SK-N-SH treated with all-trans-retinoic acid at 6 μM for 48 hours (cell line): Measurements from ENCODE around the gene AMMECR1L.

Experiments
- CSRNP3 ChIP-seq: fragments of 250-450 bp; sonication (Bioruptor Pico); IDR thresholded peaks from 2 replicates; pipeline ENCODE4 v1.5.1; 2021; ENCODE audit warnings: mild to moderate bottlenecking, moderate library complexity
- GLIS3 ChIP-seq: fragments of 250-450 bp; sonication (Bioruptor Pico); IDR thresholded peaks from 2 replicates; pipeline ENCODE4 v1.5.0; 2020; ENCODE audit warnings: mild to moderate bottlenecking, moderate library complexity
- ISL1 ChIP-seq: fragments of 250-450 bp; sonication (Bioruptor Pico); IDR thresholded peaks from 2 replicates; pipeline ENCODE4 v2.1.2; 2022; ENCODE audit warnings: mild to moderate bottlenecking, moderate library complexity
- PPARA ChIP-seq: fragments of 250-450 bp; sonication (Bioruptor Pico); IDR thresholded peaks from 2 replicates; pipeline ENCODE4 v1.5.0; 2020; ENCODE audit warnings: mild to moderate bottlenecking, borderline replicate concordance
- SNAI2 ChIP-seq: fragments of 250-450 bp; sonication (Bioruptor Pico); IDR thresholded peaks from 2 replicates; pipeline ENCODE4 v1.5.0; 2020; ENCODE audit warnings: mild to moderate bottlenecking, moderate library complexity
- TCF4 ChIP-seq: fragments of 250-450 bp; sonication (Bioruptor Pico); IDR thresholded peaks from 2 replicates; pipeline ENCODE4 v1.8.0; 2021; ENCODE audit warnings: mild to moderate bottlenecking, moderate library complexity, borderline replicate concordance
- ZFP3 ChIP-seq: fragments of 250-450 bp; sonication (Bioruptor Pico); IDR thresholded peaks from 2 replicates; pipeline ENCODE4 v1.5.0; 2020; ENCODE audit warnings: mild to moderate bottlenecking, moderate library complexity
- ZFP30 ChIP-seq: fragments of 450-650 bp; formaldehyde crosslinking; IDR thresholded peaks from 2 replicates; pipeline ENCODE4 v1.5.0; 2022; ENCODE audit warnings: mild to moderate bottlenecking, moderate library complexity
- TF ChIP-seq, protein P1 (sequence below): fragments of 250-450 bp; sonication (Bioruptor Pico); IDR thresholded peaks from 2 replicates; pipeline ENCODE4 v1.8.0; 2020; ENCODE audit warnings: mild to moderate bottlenecking, moderate library complexity, borderline replicate concordance
- TF ChIP-seq, protein P2 (sequence below): fragments of 250-450 bp; sonication (Bioruptor Pico); IDR thresholded peaks from 2 replicates; pipeline ENCODE4 v1.8.0; 2021; ENCODE audit warnings: low read depth, mild to moderate bottlenecking, moderate library complexity, borderline replicate concordance

DNA sequence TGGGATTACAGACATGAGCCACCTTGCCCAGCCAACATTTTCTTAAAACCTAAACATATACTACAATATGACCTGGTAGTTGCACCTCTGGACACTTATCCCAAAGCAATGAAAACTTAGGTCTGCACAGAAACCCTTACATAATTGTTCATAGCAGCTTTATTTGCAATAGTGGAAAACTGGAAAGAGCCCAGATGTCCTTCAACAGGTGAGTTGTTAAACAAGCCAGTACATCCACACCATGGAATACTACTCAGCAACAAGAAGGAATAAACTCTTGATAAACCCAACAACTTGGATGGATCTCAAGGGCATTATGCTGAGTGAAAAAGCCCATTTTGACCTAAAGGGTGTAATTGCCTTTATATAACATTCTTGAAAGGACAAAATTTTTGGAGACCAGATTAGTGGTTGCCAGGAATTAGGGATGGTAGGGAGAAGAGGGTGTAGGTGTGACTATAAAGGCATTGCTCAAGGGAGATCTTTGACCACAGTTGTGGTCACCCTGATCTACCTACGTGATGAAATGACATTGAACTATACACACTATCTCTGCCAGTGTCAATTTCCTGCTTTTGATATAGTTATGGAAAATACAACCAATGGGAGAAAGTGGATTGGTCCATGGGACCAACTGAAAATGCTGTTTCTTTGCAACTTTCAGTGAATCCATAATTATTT is 11.9 kb upstream of the AMMECR1L start:
- TF ChIP-seq ZFP30 (CRISPR knock-in tag) (no peak), CSRNP3 (no peak), ISL1 (CRISPR knock-in tag) (no peak), GLIS3 (CRISPR knock-in tag) (no peak), ZFP3 (CRISPR knock-in tag) (no peak), TCF4 (CRISPR knock-in tag) (no peak), SNAI2 (CRISPR knock-in tag) (no peak), PPARA (CRISPR knock-in tag) (no peak)
- TF ChIP-seq, protein P1, sequence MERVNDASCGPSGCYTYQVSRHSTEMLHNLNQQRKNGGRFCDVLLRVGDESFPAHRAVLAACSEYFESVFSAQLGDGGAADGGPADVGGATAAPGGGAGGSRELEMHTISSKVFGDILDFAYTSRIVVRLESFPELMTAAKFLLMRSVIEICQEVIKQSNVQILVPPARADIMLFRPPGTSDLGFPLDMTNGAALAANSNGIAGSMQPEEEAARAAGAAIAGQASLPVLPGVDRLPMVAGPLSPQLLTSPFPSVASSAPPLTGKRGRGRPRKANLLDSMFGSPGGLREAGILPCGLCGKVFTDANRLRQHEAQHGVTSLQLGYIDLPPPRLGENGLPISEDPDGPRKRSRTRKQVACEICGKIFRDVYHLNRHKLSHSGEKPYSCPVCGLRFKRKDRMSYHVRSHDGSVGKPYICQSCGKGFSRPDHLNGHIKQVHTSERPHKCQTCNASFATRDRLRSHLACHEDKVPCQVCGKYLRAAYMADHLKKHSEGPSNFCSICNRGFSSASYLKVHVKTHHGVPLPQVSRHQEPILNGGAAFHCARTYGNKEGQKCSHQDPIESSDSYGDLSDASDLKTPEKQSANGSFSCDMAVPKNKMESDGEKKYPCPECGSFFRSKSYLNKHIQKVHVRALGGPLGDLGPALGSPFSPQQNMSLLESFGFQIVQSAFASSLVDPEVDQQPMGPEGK (CRISPR knock-in tag), result no peak
- TF ChIP-seq, protein P2, sequence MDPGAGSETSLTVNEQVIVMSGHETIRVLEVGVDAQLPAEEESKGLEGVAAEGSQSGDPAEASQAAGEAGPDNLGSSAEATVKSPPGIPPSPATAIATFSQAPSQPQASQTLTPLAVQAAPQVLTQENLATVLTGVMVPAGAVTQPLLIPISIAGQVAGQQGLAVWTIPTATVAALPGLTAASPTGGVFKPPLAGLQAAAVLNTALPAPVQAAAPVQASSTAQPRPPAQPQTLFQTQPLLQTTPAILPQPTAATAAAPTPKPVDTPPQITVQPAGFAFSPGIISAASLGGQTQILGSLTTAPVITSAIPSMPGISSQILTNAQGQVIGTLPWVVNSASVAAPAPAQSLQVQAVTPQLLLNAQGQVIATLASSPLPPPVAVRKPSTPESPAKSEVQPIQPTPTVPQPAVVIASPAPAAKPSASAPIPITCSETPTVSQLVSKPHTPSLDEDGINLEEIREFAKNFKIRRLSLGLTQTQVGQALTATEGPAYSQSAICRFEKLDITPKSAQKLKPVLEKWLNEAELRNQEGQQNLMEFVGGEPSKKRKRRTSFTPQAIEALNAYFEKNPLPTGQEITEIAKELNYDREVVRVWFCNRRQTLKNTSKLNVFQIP, result no peak
